GM12864 (cell line): ENCODE results near the gene LGR6.

Experiments
- DNase-seq: peaks from one replicate; pipeline ENCODE4 v3.0.0-alpha.2; 2011; ENCODE audit warnings: low read depth
- H3K4me3 ChIP-seq: 2 replicates; pipeline ENCODE4 v1.5.1; 2011; ENCODE audit warnings: mild to moderate bottlenecking, low read depth, low read length, control low read depth
- CTCF ChIP-seq: IDR thresholded peaks from 2 replicates; pipeline ENCODE4 v1.5.1; 2011; ENCODE audit warnings: low read depth, mild to moderate bottlenecking, moderate library complexity, low read length, control low read depth, inconsistent platforms; ENCODE audit errors: missing control alignments

Gene LGR6

DNA sequence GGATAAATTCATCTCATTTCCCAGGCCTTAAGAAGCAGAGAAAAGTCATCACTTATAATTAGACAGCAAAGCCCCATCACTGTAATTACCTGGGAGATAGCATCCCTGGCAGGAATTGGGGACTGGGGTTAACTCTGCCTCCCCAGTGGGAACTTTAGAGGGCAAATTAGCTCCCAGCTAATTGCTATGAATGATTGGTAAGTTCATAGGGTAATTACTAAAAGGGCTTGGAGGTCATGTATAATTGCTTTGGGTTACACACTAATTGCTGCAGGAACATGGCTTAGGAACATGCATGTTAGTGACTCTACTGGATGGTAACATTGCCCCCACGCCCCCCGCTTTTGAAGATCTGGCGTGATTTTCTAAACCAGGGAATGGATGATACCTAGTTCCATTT lies 83.3 kb downstream of the LGR6 start:
- no peak for TF ChIP-seq CTCF
- no peak overlapping the region for H3K4me3 ChIP-seq
- DNase-seq, result no peak

DNA sequence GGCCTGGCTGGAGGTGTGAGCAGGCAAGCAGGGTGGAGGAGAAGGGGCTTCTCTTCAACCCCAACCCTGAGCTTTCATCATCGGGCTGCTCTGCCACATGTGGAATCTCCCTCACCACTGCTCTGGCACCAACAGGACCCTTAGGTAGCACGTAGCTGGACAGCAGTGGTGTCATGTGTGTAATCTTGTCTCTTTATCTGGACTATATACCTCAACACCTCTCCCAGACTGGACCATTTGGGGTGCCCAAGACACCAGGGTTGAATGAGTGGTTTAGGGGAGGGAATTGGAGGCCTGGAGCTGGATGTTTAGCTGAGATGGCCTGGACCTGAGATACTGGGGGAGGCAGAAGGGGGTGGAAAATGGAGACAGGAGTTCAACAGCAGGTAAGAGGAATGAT lies 85.2 kb downstream of the LGR6 start:
- no peak for TF ChIP-seq CTCF
- DNase-seq, result no peak
- H3K4me3 ChIP-seq, result no peak overlapping the region

DNA sequence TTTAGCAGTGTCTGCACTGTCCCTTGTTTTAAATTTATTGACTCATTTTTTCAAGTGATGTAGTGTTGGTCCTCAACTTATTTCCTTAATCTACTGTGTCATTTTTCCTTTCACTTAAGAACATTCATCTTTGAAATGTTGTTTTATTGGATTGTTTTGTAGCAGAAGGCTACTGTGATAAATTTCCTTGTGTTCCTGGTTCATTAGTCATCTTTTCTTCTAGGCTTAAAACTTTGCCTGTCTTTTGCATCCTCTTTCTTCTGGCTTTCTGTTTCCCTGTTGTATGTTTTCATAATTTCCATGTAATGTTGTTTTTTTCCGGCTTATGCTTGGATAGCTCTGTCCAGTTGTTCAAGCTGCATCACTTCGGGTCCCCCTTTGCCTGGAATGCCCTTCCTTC lies 86.2 kb downstream of the LGR6 start:
- no peak for DNase-seq
- TF ChIP-seq CTCF, result no peak
- H3K4me3 ChIP-seq, result no peak overlapping the region

DNA sequence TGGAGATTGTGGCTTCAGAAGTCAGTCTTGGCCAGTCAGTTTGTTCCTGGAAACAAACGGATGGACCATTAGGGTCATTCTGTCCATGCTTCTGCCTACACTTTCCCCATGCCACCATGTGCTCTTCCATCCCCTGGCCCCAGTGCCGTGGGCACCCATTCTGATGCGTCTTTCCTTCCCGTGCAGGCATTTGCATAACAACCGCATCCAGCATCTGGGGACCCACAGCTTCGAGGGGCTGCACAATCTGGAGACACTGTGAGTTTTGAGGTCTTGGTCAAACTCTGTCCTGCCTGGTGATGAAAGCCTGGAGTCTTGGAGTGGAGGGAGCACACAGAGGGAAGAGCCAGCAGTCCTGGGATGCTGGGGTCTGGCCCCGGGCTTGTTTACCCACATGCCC lies 87.0 kb downstream of the LGR6 start:
- H3K4me3 ChIP-seq, result no peak overlapping the region
- TF ChIP-seq CTCF, result no peak
- no peak for DNase-seq

GRCh38 chr1:202281316-202282024 lies 87.9 kb downstream of the LGR6 start:
- no peak for TF ChIP-seq CTCF
- no peak for DNase-seq
- no peak overlapping the region for H3K4me3 ChIP-seq

GRCh38 chr1:202282025-202282371 lies 88.4 kb downstream of the LGR6 start:
- DNase-seq, result no peak
- TF ChIP-seq CTCF, result no peak
- H3K4me3 ChIP-seq, result no peak overlapping the region

DNA sequence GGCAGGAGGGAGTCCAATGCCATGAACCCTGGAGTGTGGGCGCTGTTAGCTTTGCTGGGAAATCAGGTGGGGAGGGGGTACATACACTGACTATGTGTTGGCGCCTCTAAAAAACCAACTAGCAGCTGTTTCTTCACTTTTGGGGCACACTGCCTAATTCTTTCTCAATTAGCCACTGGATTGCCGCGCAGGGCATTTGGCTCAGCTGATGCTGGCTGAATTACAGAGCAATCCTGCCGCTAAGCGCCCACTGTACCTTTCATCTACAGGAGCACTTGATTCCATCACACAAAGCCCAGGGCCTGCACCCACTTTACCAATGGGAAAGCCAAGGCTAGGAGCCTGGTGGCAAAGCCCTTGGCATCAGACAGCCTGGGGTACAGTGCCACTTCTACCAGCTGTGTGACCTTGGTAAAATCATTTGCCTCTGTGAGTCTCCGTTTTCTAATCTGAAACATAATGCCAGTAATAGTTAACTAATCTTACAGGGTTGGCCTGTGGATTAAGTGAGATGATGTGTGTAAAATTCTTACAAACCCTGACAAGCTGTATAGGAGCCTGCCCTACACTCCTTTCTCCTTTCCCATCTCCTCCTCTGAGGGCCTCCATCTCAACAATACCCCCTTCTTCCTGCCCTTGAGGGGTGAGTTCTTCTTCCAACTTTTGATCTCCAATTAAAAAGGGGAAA lies 89.1 kb downstream of the LGR6 start:
- DNase-seq, result no peak

More for the DNA sequence above, 89.1 kb downstream of the LGR6 start:
- TF ChIP-seq CTCF, result no peak
- H3K4me3 ChIP-seq, result no peak overlapping the region
